Hepatocyte (in vitro differentiated cells): ENCODE results near the gene MPZL1. TPM values are rescaled to one million over a fixed set of nuclear protein-coding genes. Genes with fewer than 3 reads are reported as not detected.
A peak's percentile ranks its signal among the peaks of the same experiment; 100 is the strongest.

Experiments
- DNase-seq: peaks from one replicate; pipeline ENCODE4 v3.0.0-alpha.2; 2016; ENCODE audit warnings: low spot score
- H2AFZ ChIP-seq: fragments of 200-600 bp; sonication (generic); 2 replicates; pipeline ENCODE4 v1.6.0; 2016; ENCODE audit warnings: antibody characterized with exemption, mild to moderate bottlenecking
- H3K27ac ChIP-seq: fragments of 200-600 bp; sonication (generic); 2 replicates; pipeline ENCODE4 v1.5.1; 2016; ENCODE audit warnings: mild to moderate bottlenecking
- H3K27me3 ChIP-seq: fragments of 200-600 bp; sonication (generic); 2 replicates; pipeline ENCODE4 v1.6.1; 2016
- H3K36me3 ChIP-seq: fragments of 200-600 bp; sonication (generic); replicated peaks from 2 replicates; pipeline ENCODE4 v1.5.1; 2016; ENCODE audit warnings: low read depth; ENCODE audit not compliant: insufficient read depth
- H3K4me1 ChIP-seq: fragments of 200-600 bp; sonication (generic); 2 replicates; pipeline ENCODE4 v1.5.1; 2016; ENCODE audit warnings: mild to moderate bottlenecking, moderate library complexity; ENCODE audit not compliant: insufficient read depth
- H3K4me2 ChIP-seq: fragments of 200-600 bp; sonication (generic); 2 replicates; pipeline ENCODE4 v1.6.0; 2016
- H3K4me3 ChIP-seq: fragments of 200-600 bp; sonication (generic); 2 replicates; pipeline ENCODE4 v1.5.1; 2016; ENCODE audit warnings: mild to moderate bottlenecking
- H3K79me2 ChIP-seq: fragments of 200-600 bp; sonication (generic); 2 replicates; pipeline ENCODE4 v1.6.0; 2017; ENCODE audit warnings: mild to moderate bottlenecking
- H3K9me2 ChIP-seq: fragments of 200-600 bp; sonication (generic); replicated peaks from 2 replicates; pipeline ENCODE4 v1.6.0; 2017; ENCODE audit warnings: mild to moderate bottlenecking; ENCODE audit not compliant: insufficient read depth
- H3K9me3 ChIP-seq: fragments of 200-600 bp; sonication (generic); 2 replicates; pipeline ENCODE4 v1.5.1; 2016; ENCODE audit warnings: low read depth, mild to moderate bottlenecking
- H4K20me1 ChIP-seq: fragments of 200-600 bp; sonication (generic); 2 replicates; pipeline ENCODE4 v1.6.0; 2016; ENCODE audit warnings: mild to moderate bottlenecking; ENCODE audit not compliant: insufficient read depth, poor library complexity, severe bottlenecking
- CTCF ChIP-seq: fragments of 200-600 bp; sonication (generic); IDR thresholded peaks from 2 replicates; pipeline ENCODE4 v1.5.1; 2016; ENCODE audit warnings: antibody characterized with exemption, mild to moderate bottlenecking; ENCODE audit not compliant: poor library complexity
- EZH2 ChIP-seq: fragments of 200-600 bp; sonication (generic); IDR thresholded peaks from 2 replicates; pipeline ENCODE4 v1.6.1; 2016; ENCODE audit warnings: antibody characterized with exemption, mild to moderate bottlenecking, borderline replicate concordance
- EZH2phosphoT487 ChIP-seq: fragments of 200-600 bp; sonication (generic); IDR thresholded peaks from one replicate; pipeline ENCODE4 v1.6.1; 2018; ENCODE audit warnings: antibody characterized with exemption, mild to moderate bottlenecking, low read depth, moderate library complexity; ENCODE audit not compliant: unreplicated experiment, severe bottlenecking
- WGBS: methylation state at CpG from one replicate; pipeline ENCODE4 v1.1.6; 2016; ENCODE audit warnings: low lambda C conversion rate; ENCODE audit errors: missing lambda C conversion rate; 5-methylcytosine and 5-hydroxymethylcytosine counted together
- polyA plus RNA-seq: library from polyadenylated mRNA; unstranded; fragments of >200 nt; fragmentation: Nextera tagmentation; extraction: Ambion mirVana; gene quantifications from 2 replicates; pipeline ENCODE4 v1.2.1, GENCODE V29; 2016
- total RNA-seq: library from RNA; depleted of rRNA; stranded (reverse); fragments of >200 nt; gene quantifications from 2 replicates; pipeline ENCODE4 v1.2.3, GENCODE V29; 2014

The MPZL1 gene
- total and polyA plus RNA-seq, 2 experiments from 2014 or later = 176 to 245 TPM

- Histone ChIP-seq H3K27me3 (no peaks in the 10 kb centered on the region), H3K36me3 (no peaks in the 10 kb centered on the region), H4K20me1 (peaks cover 54% of the 10 kb centered on the region), H3K4me1 (peaks cover 19% of the 10 kb centered on the region), H2AFZ (no peak overlapping the region), H3K4me3 (no peak overlapping the region), H3K9me3 (no peaks in the 10 kb centered on the region), H3K9me2 (no peaks in the 10 kb centered on the region), H3K4me2 (no peak overlapping the region), H3K79me2 (peaks cover 94% of the 10 kb centered on the region), H3K27ac (no peak overlapping the region)
- TF ChIP-seq EZH2phosphoT487 = no peak
- TF ChIP-seq EZH2 = no peak
- TF ChIP-seq CTCF = no peak
- no peak for DNase-seq
Observed at GRCh38 chr1:167752219-167752985, 30.6 kb downstream of the MPZL1 start.

- H3K79me2 ChIP-seq = peaks cover 94% of the 10 kb centered on the region
- H3K4me3 ChIP-seq = no peak overlapping the region
- H2AFZ ChIP-seq = no peak overlapping the region
- peaks cover 23% of the 10 kb centered on the region for H3K4me1 ChIP-seq
- H3K9me3 ChIP-seq = no peaks in the 10 kb centered on the region
- no peak for TF ChIP-seq EZH2phosphoT487
- no peak for TF ChIP-seq EZH2
- TF ChIP-seq CTCF = no peak
- peak overlapping the region; percentile 53 for H3K27ac ChIP-seq
- no peaks in the 10 kb centered on the region for H3K9me2 ChIP-seq
- WGBS = 43% methylated on average over 3 of the region's 3 CpGs
- H3K36me3 ChIP-seq = no peaks in the 10 kb centered on the region
- no peak for DNase-seq
- H4K20me1 ChIP-seq = peaks cover 54% of the 10 kb centered on the region
- peak overlapping the region; percentile 2 for H3K4me2 ChIP-seq
- no peaks in the 10 kb centered on the region for H3K27me3 ChIP-seq
Observed at GRCh38 chr1:167755654-167756053, 33.9 kb downstream of the MPZL1 start.

GRCh38 chr1:167756730-167757405 lies 35.1 kb downstream of the MPZL1 start:
- H3K9me2 ChIP-seq = no peaks in the 10 kb centered on the region
- 32% methylated on average over 7 of the region's 7 CpGs for WGBS
- no peak overlapping the region for H2AFZ ChIP-seq
- DNase-seq = peak; percentile 31
- peaks cover 52% of the 10 kb centered on the region for H4K20me1 ChIP-seq
- no peaks in the 10 kb centered on the region for H3K27me3 ChIP-seq
- H3K4me3 ChIP-seq = no peak overlapping the region
- H3K4me1 ChIP-seq = peaks cover 23% of the 10 kb centered on the region
- no peak for TF ChIP-seq EZH2phosphoT487
- no peak for TF ChIP-seq CTCF
- no peak for TF ChIP-seq EZH2
- peaks cover 94% of the 10 kb centered on the region for H3K79me2 ChIP-seq
- peak overlapping the region; percentile 53 for H3K27ac ChIP-seq
- peak overlapping the region; percentile 24 for H3K4me2 ChIP-seq
- H3K9me3 ChIP-seq = no peaks in the 10 kb centered on the region
- no peaks in the 10 kb centered on the region for H3K36me3 ChIP-seq
